ENCODE results near the gene GPR179.

GPR179 gene, protein sequence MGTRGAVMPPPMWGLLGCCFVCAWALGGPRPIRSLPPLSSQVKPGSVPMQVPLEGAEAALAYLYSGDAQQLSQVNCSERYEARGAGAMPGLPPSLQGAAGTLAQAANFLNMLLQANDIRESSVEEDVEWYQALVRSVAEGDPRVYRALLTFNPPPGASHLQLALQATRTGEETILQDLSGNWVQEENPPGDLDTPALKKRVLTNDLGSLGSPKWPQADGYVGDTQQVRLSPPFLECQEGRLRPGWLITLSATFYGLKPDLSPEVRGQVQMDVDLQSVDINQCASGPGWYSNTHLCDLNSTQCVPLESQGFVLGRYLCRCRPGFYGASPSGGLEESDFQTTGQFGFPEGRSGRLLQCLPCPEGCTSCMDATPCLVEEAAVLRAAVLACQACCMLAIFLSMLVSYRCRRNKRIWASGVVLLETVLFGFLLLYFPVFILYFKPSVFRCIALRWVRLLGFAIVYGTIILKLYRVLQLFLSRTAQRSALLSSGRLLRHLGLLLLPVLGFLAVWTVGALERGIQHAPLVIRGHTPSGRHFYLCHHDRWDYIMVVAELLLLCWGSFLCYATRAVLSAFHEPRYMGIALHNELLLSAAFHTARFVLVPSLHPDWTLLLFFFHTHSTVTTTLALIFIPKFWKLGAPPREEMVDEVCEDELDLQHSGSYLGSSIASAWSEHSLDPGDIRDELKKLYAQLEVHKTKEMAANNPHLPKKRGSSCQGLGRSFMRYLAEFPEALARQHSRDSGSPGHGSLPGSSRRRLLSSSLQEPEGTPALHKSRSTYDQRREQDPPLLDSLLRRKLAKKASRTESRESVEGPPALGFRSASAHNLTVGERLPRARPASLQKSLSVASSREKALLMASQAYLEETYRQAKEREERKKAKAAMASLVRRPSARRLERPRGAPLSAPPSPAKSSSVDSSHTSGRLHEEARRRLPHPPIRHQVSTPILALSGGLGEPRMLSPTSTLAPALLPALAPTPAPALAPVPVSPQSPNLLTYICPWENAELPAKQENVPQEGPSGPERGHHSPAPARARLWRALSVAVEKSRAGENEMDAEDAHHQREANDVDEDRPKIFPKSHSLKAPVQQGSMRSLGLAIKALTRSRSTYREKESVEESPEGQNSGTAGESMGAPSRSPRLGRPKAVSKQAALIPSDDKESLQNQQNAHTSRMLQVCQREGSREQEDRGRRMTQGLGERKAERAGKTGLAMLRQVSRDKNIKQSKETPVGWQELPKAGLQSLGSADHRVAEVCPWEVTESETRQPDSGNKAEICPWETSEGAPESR (N-terminal part only)

GRCh38 chr17:38343608-38344419 is at the start of gene GPR179:
Gene GPR179 (minus strand): TSS chr17:38343956. CDS start chr17:38343789, 167 bp downstream.
- DNase-seq (ENCODE audit: low read depth) = no peak

DNA sequence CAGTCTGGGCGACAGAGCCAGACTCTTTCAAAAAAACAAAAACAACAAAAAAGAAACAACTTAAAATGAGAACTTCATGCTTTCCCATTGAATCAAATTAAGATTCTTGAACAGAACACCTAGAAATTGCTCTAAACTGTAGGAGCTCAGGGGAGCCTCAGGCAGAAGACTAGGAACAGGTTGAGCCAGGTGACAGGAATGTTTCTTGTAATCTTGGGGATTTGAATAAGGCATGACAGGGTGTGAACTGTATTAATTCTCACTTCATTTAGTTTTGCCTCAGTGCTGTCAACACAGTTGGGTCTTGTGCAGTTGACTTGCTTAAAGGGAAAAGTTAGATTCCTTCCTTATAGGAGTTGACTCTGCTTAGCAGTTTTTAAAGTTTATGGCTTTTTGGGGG is 35.7 kb upstream of the GPR179 start:
- DNase-seq (ENCODE audit: low read depth) = no peak

GRCh38 chr17:38369124-38369886 is 25.5 kb upstream of the GPR179 start:
- no peak for DNase-seq (ENCODE audit: low read depth)

DNA sequence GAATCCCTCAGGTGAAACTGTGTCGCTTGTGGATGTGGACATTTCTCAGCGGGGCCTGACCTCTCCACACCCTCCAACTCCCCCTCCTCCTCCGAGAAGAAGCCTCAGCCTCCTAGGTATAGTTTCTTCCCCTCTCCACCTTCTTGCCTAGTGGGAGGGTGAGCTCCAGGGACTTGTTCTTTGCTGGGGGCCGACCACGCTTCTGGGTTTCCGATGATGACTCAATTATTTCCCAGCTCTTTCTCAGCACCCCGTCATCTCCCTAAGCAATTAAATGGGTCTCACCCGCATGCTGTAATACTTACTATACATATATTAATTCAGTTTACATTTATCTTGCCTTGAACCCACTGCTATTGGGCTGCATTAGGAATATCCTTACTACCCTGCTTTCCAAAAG is 21.0 kb upstream of the GPR179 start:
- DNase-seq (ENCODE audit: low read depth) = no peak

- no peak for DNase-seq (ENCODE audit: low read depth)
These were observed 19.3 kb upstream of the GPR179 start for GRCh38 chr17:38363016-38363415.

GRCh38 chr17:38361694-38362465 is 18.1 kb upstream of the GPR179 start:
- DNase-seq (ENCODE audit: low read depth) = peak; percentile 49

DNA sequence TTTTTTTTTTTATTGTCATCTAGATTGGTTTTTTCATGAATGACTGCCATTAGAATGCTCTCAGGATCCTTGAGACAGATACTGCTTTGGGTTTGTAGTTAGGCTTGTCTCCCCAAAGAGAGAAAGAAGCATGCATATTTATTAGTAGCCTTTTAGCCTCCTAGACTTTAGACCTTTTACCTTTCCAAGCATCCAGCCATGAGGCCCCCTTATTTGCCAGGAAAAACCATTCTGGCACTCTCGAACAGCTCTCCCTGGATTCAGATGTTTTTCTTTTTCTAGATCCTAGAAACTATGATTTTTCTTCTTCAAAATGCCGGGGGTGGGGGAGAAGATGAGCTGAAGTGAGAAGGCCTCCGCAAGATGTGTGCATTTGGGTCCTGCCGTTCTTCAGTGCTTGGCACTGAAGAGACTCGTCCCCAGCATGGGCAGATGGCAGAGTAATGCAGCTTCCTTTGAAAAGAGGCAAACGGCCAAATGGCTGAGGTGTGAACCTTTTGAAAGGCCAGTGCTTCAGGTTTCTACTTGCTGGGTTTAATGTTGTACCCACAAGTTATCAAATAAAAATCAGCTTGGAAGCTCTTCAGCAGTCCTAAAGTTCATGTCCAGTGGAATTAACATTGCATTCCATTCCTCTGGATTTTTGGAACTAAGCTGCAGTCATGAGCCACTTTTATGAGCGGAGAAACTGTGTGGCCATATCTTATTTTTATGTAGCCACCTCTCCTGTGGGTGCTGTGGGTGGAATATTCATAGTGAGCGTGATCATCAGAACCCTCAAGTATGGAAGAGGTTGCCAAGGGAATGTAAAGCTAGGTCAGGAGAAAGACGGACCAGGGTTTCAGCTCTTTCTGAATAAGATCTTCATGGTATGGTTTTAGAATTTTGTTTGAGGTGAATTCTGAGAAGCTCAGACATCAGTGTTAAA is 15.1 kb upstream of the GPR179 start:
- DNase-seq (ENCODE audit: low read depth) = no peak

DNA sequence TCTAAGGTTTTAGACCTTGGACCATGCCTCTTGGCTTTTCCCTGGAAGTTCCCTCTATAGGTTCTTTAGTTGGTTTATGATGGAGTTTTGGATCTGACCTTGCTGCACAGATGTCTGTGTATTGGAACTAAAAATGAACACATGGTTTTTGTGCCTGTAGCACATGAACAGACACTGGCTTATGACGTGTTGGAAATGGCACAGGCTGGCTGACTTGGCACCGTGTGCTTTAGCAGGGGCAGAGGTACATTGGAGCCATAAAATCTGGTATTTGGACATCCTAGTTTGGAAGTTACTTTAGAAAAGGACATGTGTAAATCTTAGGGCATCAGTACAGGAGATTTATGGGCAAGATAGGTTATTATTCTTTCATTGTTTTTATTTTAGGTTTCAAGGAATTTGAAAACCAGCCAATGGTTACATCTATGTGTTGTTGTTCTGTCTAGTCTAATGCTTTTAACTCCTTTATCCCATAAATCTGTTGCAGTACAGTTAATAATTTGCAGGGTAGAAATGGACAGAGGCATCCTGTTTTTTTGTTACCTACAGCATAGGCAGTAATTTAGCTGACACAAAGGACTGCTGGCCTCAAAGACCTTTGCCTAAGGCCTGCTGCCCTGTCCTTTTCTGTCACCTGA is 13.8 kb upstream of the GPR179 start:
- no peak for DNase-seq (ENCODE audit: low read depth)

- DNase-seq (ENCODE audit: low read depth) = no peak
These were observed 11.5 kb upstream of the GPR179 start for GRCh38 chr17:38355251-38355650.

DNA sequence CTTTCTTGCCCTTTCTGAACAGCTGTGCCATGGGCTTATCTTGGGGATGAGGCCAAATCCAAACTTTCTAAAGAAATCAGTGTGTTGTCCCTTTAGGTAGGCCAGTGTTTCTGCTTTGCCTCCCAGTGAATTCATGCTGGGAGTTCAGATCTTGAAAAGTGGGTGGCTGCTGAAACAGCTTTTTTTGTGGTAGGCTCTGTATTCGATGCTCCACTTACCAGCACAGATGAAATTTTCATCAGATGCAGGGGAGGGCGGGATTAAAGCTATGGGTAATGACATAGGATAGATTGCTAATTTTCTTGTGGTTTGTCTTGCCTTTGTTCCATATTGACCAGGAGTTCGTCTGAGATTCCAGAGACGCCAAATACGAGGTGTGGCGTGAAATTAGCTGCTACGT is 10.7 kb upstream of the GPR179 start:
- DNase-seq (ENCODE audit: low read depth) = no peak

GRCh38 chr17:38353668-38354067 is 9.9 kb upstream of the GPR179 start:
- no peak for DNase-seq (ENCODE audit: low read depth)

DNA sequence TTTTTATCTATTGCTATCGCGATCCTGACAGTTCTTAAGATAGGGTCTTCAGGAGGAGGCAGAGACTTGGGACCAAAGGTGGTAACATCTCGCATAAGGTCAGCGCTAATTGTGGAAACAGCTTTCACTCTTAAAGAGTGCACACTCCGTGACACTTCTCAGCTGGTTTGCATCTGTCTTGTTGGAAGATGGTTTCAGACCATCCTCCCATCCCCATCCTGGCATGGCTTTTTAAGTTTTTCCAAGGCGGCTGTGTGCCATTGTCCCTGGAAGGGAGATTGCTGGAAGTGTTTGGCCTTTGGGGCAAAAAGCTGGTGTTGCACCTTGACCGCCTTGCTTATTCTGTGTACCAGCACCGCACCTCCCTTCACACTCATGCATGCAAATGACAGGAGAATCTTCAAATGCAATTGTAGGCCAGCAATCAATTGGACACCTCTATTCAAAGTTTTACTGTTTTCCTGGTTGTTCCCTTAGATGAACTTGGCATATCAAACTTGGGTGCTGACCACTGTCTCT is 9.4 kb upstream of the GPR179 start:
- no peak for DNase-seq (ENCODE audit: low read depth)

- peak; percentile 43 for DNase-seq (ENCODE audit: low read depth)
These were observed 8.7 kb upstream of the GPR179 start for GRCh38 chr17:38352245-38353085.

- DNase-seq (ENCODE audit: low read depth) = peak; percentile 91
These were observed 7.9 kb upstream of the GPR179 start, which contains the start of gene SOCS7 for GRCh38 chr17:38351412-38352222. Gene SOCS7 (plus strand): TSS chr17:38351844. CDS start chr17:38352053, 209 bp downstream.

- no peak for DNase-seq (ENCODE audit: low read depth)
These were observed 6.3 kb upstream of the GPR179 start for GRCh38 chr17:38350035-38350434.

Measured in iris pigment epithelial cell (primary cell).